HEK293 (cell line): ENCODE results near the gene AKAP12.

Experiments used
- TCF7L2 ChIP-seq: IDR thresholded peaks from 2 replicates; pipeline ENCODE4 v1.6.1; 2011; ENCODE audit warnings: low read depth, mild to moderate bottlenecking, inconsistent platforms, low read length, moderate library complexity, borderline replicate concordance
- ZNF747 ChIP-seq: fragments of 450-650 bp; formaldehyde crosslinking; IDR thresholded peaks from 2 replicates; pipeline ENCODE4 v1.5.1; 2016; ENCODE audit warnings: missing biosample characterization, missing genetic modification characterization
- TF ChIP-seq, protein P1 (sequence below): fragments of 450-650 bp; formaldehyde crosslinking; IDR thresholded peaks from 2 replicates; pipeline ENCODE4 v1.5.1; 2016; ENCODE audit warnings: missing biosample characterization, missing genetic modification characterization

DNA sequence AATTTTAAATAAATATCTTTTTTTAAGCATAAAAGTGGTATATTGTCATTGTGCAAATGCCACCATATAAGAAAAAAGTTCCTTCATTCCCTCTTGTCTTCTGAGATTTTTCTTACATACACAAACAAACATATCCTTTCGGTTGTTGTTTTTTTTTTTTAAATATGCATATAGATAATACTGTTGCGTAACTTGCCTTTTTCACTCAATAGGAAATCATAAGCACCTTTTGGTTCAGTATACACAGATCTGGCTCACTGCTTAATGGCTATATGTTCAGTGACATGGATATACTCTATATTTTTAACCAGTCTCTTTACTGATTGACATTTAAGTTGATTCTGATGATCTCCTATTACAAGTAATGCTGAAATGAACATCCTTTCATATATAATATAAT is 40.1 kb downstream of the AKAP12 start:
- TF ChIP-seq ZNF747: no peak
- TF ChIP-seq TCF7L2: no peak
- TF ChIP-seq, protein P1, sequence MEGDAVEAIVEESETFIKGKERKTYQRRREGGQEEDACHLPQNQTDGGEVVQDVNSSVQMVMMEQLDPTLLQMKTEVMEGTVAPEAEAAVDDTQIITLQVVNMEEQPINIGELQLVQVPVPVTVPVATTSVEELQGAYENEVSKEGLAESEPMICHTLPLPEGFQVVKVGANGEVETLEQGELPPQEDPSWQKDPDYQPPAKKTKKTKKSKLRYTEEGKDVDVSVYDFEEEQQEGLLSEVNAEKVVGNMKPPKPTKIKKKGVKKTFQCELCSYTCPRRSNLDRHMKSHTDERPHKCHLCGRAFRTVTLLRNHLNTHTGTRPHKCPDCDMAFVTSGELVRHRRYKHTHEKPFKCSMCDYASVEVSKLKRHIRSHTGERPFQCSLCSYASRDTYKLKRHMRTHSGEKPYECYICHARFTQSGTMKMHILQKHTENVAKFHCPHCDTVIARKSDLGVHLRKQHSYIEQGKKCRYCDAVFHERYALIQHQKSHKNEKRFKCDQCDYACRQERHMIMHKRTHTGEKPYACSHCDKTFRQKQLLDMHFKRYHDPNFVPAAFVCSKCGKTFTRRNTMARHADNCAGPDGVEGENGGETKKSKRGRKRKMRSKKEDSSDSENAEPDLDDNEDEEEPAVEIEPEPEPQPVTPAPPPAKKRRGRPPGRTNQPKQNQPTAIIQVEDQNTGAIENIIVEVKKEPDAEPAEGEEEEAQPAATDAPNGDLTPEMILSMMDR (tag by site-specific recombination): no peak
